Tibial artery (tissue), 4 donors: ENCODE results near the gene ROMO1.
"Not testable (repeated sequence)": the region's sequence is repeated elsewhere in the genome, so short reads cannot be mapped to it uniquely, and the experiment has no call there.

Experiments used
- DNase-seq, 2 donors: peaks; one replicate each; pipeline ENCODE4 v3.0.0-alpha.2; 2019
- H3K27ac ChIP-seq, 2 donors: fragments of 200-600 bp; sonication (generic) in 1 of 2; 1 replicate in 1 of 2; 2 replicates in 1 of 2; pipeline ENCODE4 v1.5.1; 2018 to 2019; ENCODE audit warnings: mild to moderate bottlenecking in 1 of 2
- H3K27me3 ChIP-seq, 2 donors: fragments of 200-600 bp; sonication (generic) in 1 of 2; one replicate each; pipeline versions ENCODE4 v1.5.1 to v1.6.0; 2016 to 2019
- H3K36me3 ChIP-seq, 3 donors: fragments of 200-600 bp; sonication (generic) in 2 of 3; one replicate each; pipeline ENCODE4 v1.5.1; 2016 to 2019; ENCODE audit warnings: mild to moderate bottlenecking in 2 of 3
- H3K4me1 ChIP-seq, 4 donors: fragments of 200-600 bp; sonication (generic) in 2 of 4; 1 replicate in 3 of 4; 2 replicates in 1 of 4; pipeline ENCODE4 v1.5.1; 2016 to 2019
- H3K4me3 ChIP-seq, 2 donors: fragments of 200-600 bp; sonication (generic) in 1 of 2; 1 replicate in 1 of 2; 2 replicates in 1 of 2; pipeline ENCODE4 v1.5.1; 2018 to 2019; ENCODE audit warnings: mild to moderate bottlenecking in 2 of 2
- H3K9me3 ChIP-seq, 3 donors: fragments of 200-600 bp; sonication (generic) in 1 of 3; one replicate each; pipeline ENCODE4 v1.5.1; 2016 to 2019
- intact Hi-C: fragments of 100-400 bp; cut with DNase I; formaldehyde crosslinking; loops from one replicate; pipeline ENCODE4 v1.15.0; 2023; ENCODE audit warnings: low total_unique reads
- TF ChIP-seq, protein P1 (sequence below), 2 experiments: fragments of 200-600 bp in 1 of 2; fragments of 450-650 bp in 1 of 2; IDR thresholded peaks; one replicate each; pipeline ENCODE4 v1.5.1; 2017 to 2019; ENCODE audit warnings: antibody characterized with exemption in 2 of 2, mild to moderate bottlenecking in 1 of 2, moderate library complexity in 1 of 2

The ROMO1 gene

DNA sequence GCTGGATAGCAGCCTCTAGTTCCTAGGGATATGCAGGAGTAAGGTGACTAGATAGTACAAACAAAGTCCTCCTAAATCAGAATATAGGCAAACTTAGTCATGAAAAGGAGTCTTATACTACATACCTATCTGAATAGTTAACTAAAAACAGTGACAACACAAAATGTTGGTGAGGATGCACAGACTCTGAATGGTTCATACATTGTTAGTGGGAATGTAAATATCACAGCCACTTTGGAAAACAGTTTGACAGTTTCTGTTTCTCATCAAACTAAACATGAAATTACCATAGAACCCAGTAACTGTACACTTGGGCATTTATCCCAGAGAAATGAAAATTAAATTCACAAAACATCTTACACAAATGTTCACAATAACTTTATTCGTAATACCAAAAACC, 17.2 kb upstream of the ROMO1 start:
- H3K36me3 ChIP-seq = peaks cover 15 to 89% (median 32%) of the 10 kb centered on the region in 3 donors
- DNase-seq = no peak
- TF ChIP-seq, protein P1, sequence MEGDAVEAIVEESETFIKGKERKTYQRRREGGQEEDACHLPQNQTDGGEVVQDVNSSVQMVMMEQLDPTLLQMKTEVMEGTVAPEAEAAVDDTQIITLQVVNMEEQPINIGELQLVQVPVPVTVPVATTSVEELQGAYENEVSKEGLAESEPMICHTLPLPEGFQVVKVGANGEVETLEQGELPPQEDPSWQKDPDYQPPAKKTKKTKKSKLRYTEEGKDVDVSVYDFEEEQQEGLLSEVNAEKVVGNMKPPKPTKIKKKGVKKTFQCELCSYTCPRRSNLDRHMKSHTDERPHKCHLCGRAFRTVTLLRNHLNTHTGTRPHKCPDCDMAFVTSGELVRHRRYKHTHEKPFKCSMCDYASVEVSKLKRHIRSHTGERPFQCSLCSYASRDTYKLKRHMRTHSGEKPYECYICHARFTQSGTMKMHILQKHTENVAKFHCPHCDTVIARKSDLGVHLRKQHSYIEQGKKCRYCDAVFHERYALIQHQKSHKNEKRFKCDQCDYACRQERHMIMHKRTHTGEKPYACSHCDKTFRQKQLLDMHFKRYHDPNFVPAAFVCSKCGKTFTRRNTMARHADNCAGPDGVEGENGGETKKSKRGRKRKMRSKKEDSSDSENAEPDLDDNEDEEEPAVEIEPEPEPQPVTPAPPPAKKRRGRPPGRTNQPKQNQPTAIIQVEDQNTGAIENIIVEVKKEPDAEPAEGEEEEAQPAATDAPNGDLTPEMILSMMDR (IDR thresholded peaks at IDR 0.05) = no peak
- no peak overlapping the region for H3K4me3 ChIP-seq
- H3K9me3 ChIP-seq = no peaks in the 10 kb centered on the region
- intact Hi-C loops = no loop called here
- no peaks in the 10 kb centered on the region for H3K27me3 ChIP-seq
- H3K27ac ChIP-seq = no peak overlapping the region
- no peaks in the 10 kb centered on the region for H3K4me1 ChIP-seq

DNA sequence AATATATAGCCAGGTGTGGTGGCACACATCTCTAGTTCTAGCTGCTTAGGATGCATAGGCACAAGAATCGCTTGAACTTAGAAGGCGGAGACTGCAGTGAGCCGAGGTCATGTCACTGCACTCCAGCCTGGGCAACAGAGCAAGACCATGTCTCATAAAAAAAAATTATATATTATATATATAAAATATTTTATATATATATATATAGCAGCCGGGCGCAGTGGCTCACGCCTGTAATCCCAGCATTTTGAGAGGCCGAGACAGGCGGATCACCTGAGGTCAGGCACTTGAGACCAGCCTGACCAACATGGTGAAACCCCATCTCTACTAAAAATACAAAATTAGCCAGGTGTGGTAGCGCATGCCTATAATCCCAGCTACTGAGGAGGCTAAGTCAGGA, 13.8 kb upstream of the ROMO1 start:
- H3K9me3 ChIP-seq, H3K4me3 ChIP-seq, DNase-seq, H3K27ac ChIP-seq, H3K4me1 ChIP-seq, intact Hi-C loops, H3K27me3 ChIP-seq: not testable (repeated sequence)
- H3K36me3 ChIP-seq = peaks cover 34 to 95% (median 42%) of the 10 kb centered on the region in 3 donors

- intact Hi-C loops, H3K4me3 ChIP-seq, DNase-seq, H3K27ac ChIP-seq, H3K4me1 ChIP-seq, H3K27me3 ChIP-seq, H3K9me3 ChIP-seq: not testable (repeated sequence)
- peaks cover 39 to 91% (median 44%) of the 10 kb centered on the region in 3 donors for H3K36me3 ChIP-seq
Observed at GRCh38 chr20:35686872-35687271, 12.3 kb upstream of the ROMO1 start.

GRCh38 chr20:35690265-35690664, 8.9 kb upstream of the ROMO1 start:
- Histone ChIP-seq H3K36me3 (peaks cover 52 to 93% (median 57%) of the 10 kb centered on the region in 3 donors), H3K9me3 (no peaks in the 10 kb centered on the region), H3K27ac (no peak overlapping the region), H3K27me3 (no peaks in the 10 kb centered on the region), H3K4me1 (no peaks in the 10 kb centered on the region), H3K4me3 (no peak overlapping the region)
- intact Hi-C loops = loop anchor here (10.0 kb wide), 1 partner anchor 225 kb away; no protein-coding TSS in a partner anchor
- TF ChIP-seq, protein P1 (IDR thresholded peaks at IDR 0.05) = no peak
- DNase-seq = no peak

GRCh38 chr20:35695245-35695749, 3.9 kb upstream of the ROMO1 start:
- Histone ChIP-seq H3K36me3 (peaks cover 22 to 61% (median 37%) of the 10 kb centered on the region in 3 donors), H3K9me3 (no peaks in the 10 kb centered on the region), H3K27me3 (no peaks in the 10 kb centered on the region), H3K4me1 (peaks cover 0 to 22% (median 16%) of the 10 kb centered on the region in 4 donors), H3K4me3 (no peak overlapping the region), H3K27ac (no peak overlapping the region)
- TF ChIP-seq, protein P1 (IDR thresholded peaks at IDR 0.05) = no peak
- intact Hi-C loops = loop anchor here (10.0 kb wide), 1 partner anchor 230 kb away; no protein-coding TSS in a partner anchor
- no peak for DNase-seq

- Histone ChIP-seq H3K4me3 (no peak overlapping the region), H3K27me3 (no peaks in the 10 kb centered on the region), H3K36me3 (peaks cover 20 to 57% (median 30%) of the 10 kb centered on the region in 3 donors), H3K4me1 (peaks cover 0 to 26% (median 17%) of the 10 kb centered on the region in 4 donors), H3K27ac (no peak overlapping the region), H3K9me3 (no peaks in the 10 kb centered on the region)
- intact Hi-C loops = loop anchor here (10.0 kb wide), 1 partner anchor 231 kb away; no protein-coding TSS in a partner anchor
- TF ChIP-seq, protein P1 (IDR thresholded peaks at IDR 0.05) = no peak
- no peak for DNase-seq
Observed at GRCh38 chr20:35695978-35696377, 3.2 kb upstream of the ROMO1 start.
